HEK293 (cell line): ENCODE measurements around the gene TTC12.

Source experiments
- CTCF ChIA-PET: fragments of 350-600 bp; formaldehyde crosslinking; extraction: SDS; loops from one replicate; lab custom pipeline; 2021; ENCODE audit warnings: antibody characterized with exemption; lab: Yijun Ruan, JAX
- POLR2A ChIA-PET: fragments of 300-600 bp; formaldehyde crosslinking; extraction: SDS; loops from one replicate; lab custom pipeline; 2020; ENCODE audit warnings: antibody characterized with exemption, inconsistent platforms; lab: Yijun Ruan, JAX
- H3K27ac ChIP-seq: fragments of 200-500 bp; sonication (Bioruptor generic); 2 replicates; pipeline ENCODE4 v1.5.1; 2014; ENCODE audit warnings: low read depth, low read length, control low read depth, inconsistent platforms; ENCODE audit errors: extremely low read depth
- H3K36me3 ChIP-seq, 2 experiments: fragments of 200-500 bp in 1 of 2; sonication (Bioruptor generic) in 1 of 2; 1 replicate in 1 of 2; 2 replicates in 1 of 2; pipeline ENCODE4 v1.5.1; 2014 to 2017; ENCODE audit warnings: inconsistent platforms in 2 of 2, low read length in 2 of 2; ENCODE audit not compliant: control insufficient read depth in 2 of 2, insufficient read depth in 1 of 2
- H3K4me1 ChIP-seq: fragments of 200-500 bp; sonication (Bioruptor generic); 2 replicates; pipeline ENCODE4 v1.5.1; 2014; ENCODE audit warnings: mild to moderate bottlenecking, low read length, inconsistent platforms; ENCODE audit not compliant: control insufficient read depth, insufficient read depth
- H3K4me3 ChIP-seq: 2 replicates; pipeline ENCODE4 v1.5.1; 2011; ENCODE audit warnings: low read depth, mild to moderate bottlenecking, control low read depth, low read length, moderate library complexity
- H3K9me3 ChIP-seq: fragments of 200-500 bp; sonication (Bioruptor generic); 2 replicates; pipeline ENCODE4 v1.5.1; 2014; ENCODE audit warnings: low read depth, low read length, inconsistent platforms; ENCODE audit not compliant: control insufficient read depth, insufficient read depth
- GLI2 ChIP-seq: fragments of 450-650 bp; formaldehyde crosslinking; IDR thresholded peaks from 2 replicates; pipeline ENCODE4; 2017; ENCODE audit warnings: missing biosample characterization, missing genetic modification characterization, low read depth, borderline replicate concordance
- ZBTB1 ChIP-seq: fragments of 450-650 bp; formaldehyde crosslinking; IDR thresholded peaks from 2 replicates; pipeline ENCODE4 v1.5.1; 2016; ENCODE audit warnings: missing biosample characterization, missing genetic modification characterization
- ZFP69B ChIP-seq: fragments of 450-650 bp; formaldehyde crosslinking; IDR thresholded peaks from 2 replicates; pipeline ENCODE4 v1.5.1; 2016; ENCODE audit warnings: missing biosample characterization, missing genetic modification characterization
- ZNF157 ChIP-seq: fragments of 450-650 bp; formaldehyde crosslinking; IDR thresholded peaks from 2 replicates; pipeline ENCODE4 v1.5.1; 2016; ENCODE audit warnings: missing biosample characterization, missing genetic modification characterization
- ZNF16 ChIP-seq: fragments of 450-650 bp; formaldehyde crosslinking; IDR thresholded peaks from 2 replicates; pipeline ENCODE4 v1.5.1; 2016; ENCODE audit warnings: low read depth, missing biosample characterization, missing genetic modification characterization
- ZNF184 ChIP-seq: fragments of 450-650 bp; IDR thresholded peaks from 2 replicates; pipeline ENCODE4 v1.5.1; 2018; ENCODE audit warnings: missing biosample characterization, mild to moderate bottlenecking, missing genetic modification characterization
- ZNF311 ChIP-seq: fragments of 450-650 bp; formaldehyde crosslinking; IDR thresholded peaks from 2 replicates; pipeline ENCODE4 v1.5.1; 2017; ENCODE audit warnings: missing biosample characterization, missing genetic modification characterization, borderline replicate concordance
- ZNF529 ChIP-seq: fragments of 450-650 bp; formaldehyde crosslinking; IDR thresholded peaks from 2 replicates; pipeline ENCODE4 v1.5.1; 2017; ENCODE audit warnings: missing genetic modification characterization, missing biosample characterization; ENCODE audit not compliant: insufficient replicate concordance
- ZNF610 ChIP-seq: fragments of 450-650 bp; formaldehyde crosslinking; IDR thresholded peaks from 2 replicates; pipeline ENCODE4 v1.5.1; 2016; ENCODE audit warnings: missing biosample characterization, missing genetic modification characterization, borderline replicate concordance
- ZNF639 ChIP-seq: fragments of 450-650 bp; formaldehyde crosslinking; IDR thresholded peaks from 2 replicates; pipeline ENCODE4 v1.5.1; 2016; ENCODE audit warnings: missing biosample characterization, missing genetic modification characterization
- ZSCAN16 ChIP-seq: fragments of 450-650 bp; formaldehyde crosslinking; IDR thresholded peaks from 2 replicates; pipeline ENCODE4 v1.5.1; 2016; ENCODE audit warnings: missing biosample characterization, missing genetic modification characterization
- TF ChIP-seq, protein P1 (sequence below): fragments of 450-650 bp; formaldehyde crosslinking; IDR thresholded peaks from 2 replicates; pipeline ENCODE4 v1.5.1; 2017; ENCODE audit warnings: missing biosample characterization, missing genetic modification characterization
- TF ChIP-seq, protein P2 (sequence below): fragments of 450-650 bp; formaldehyde crosslinking; IDR thresholded peaks from 2 replicates; pipeline ENCODE4 v1.5.1; 2016; ENCODE audit warnings: missing biosample characterization, missing genetic modification characterization, borderline replicate concordance
- TF ChIP-seq, protein P3 (sequence below): fragments of 450-650 bp; formaldehyde crosslinking; IDR thresholded peaks from 2 replicates; pipeline ENCODE4 v1.5.1; 2016; ENCODE audit warnings: missing biosample characterization, missing genetic modification characterization
- TF ChIP-seq, protein P4 (sequence below): fragments of 450-650 bp; formaldehyde crosslinking; IDR thresholded peaks from 2 replicates; pipeline ENCODE4 v1.5.1; 2016; ENCODE audit warnings: missing biosample characterization, missing genetic modification characterization

TTC12 gene

GRCh38 chr11:113314389-113315301 lies at the start of gene TTC12 (continued):
- TF ChIP-seq, protein P1, sequence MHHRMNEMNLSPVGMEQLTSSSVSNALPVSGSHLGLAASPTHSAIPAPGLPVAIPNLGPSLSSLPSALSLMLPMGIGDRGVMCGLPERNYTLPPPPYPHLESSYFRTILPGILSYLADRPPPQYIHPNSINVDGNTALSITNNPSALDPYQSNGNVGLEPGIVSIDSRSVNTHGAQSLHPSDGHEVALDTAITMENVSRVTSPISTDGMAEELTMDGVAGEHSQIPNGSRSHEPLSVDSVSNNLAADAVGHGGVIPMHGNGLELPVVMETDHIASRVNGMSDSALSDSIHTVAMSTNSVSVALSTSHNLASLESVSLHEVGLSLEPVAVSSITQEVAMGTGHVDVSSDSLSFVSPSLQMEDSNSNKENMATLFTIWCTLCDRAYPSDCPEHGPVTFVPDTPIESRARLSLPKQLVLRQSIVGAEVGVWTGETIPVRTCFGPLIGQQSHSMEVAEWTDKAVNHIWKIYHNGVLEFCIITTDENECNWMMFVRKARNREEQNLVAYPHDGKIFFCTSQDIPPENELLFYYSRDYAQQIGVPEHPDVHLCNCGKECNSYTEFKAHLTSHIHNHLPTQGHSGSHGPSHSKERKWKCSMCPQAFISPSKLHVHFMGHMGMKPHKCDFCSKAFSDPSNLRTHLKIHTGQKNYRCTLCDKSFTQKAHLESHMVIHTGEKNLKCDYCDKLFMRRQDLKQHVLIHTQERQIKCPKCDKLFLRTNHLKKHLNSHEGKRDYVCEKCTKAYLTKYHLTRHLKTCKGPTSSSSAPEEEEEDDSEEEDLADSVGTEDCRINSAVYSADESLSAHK (tag by site-specific recombination): no peak
- TF ChIP-seq ZSCAN16 (tag by site-specific recombination): no peak

DNA sequence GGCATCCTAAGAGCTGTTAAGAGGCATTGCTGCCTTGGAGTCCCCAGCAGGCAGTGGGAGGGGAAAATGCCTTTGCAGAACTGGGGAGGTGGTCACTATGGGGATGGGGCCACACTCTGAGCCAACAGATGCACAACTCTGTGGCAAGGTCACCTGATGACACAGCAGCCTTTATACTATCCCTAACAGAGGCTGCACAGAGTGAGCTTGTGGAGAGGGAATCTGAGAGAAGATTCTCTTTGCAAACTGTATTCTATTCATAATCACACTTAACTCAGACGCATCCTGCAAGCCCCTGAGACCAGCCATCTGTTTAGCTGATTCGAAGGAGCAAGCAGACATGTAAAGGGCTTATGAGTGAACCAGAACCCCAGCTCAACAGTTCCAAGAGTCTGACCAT lies 49.0 kb upstream of the TTC12 start:
- ChIA-PET CTCF (no interaction called here), POLR2A (no interaction called here)
- Histone ChIP-seq H3K4me1 (no peaks in the 10 kb centered on the region), H3K36me3 (peaks cover 0 to 15% of the 10 kb centered on the region in 2 experiments; a peak in 1 of 3 replicates), H3K4me3 (no peak overlapping the region), H3K9me3 (no peaks in the 10 kb centered on the region), H3K27ac (no peak overlapping the region)
- TF ChIP-seq, protein P2, sequence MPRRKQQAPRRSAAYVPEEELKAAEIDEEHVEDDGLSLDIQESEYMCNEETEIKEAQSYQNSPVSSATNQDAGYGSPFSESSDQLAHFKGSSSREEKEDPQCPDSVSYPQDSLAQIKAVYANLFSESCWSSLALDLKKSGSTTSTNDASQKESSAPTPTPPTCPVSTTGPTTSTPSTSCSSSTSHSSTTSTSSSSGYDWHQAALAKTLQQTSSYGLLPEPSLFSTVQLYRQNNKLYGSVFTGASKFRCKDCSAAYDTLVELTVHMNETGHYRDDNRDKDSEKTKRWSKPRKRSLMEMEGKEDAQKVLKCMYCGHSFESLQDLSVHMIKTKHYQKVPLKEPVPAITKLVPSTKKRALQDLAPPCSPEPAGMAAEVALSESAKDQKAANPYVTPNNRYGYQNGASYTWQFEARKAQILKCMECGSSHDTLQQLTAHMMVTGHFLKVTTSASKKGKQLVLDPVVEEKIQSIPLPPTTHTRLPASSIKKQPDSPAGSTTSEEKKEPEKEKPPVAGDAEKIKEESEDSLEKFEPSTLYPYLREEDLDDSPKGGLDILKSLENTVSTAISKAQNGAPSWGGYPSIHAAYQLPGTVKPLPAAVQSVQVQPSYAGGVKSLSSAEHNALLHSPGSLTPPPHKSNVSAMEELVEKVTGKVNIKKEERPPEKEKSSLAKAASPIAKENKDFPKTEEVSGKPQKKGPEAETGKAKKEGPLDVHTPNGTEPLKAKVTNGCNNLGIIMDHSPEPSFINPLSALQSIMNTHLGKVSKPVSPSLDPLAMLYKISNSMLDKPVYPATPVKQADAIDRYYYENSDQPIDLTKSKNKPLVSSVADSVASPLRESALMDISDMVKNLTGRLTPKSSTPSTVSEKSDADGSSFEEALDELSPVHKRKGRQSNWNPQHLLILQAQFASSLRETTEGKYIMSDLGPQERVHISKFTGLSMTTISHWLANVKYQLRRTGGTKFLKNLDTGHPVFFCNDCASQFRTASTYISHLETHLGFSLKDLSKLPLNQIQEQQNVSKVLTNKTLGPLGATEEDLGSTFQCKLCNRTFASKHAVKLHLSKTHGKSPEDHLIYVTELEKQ (tag by site-specific recombination): no peak
- TF ChIP-seq ZNF311 (tag by site-specific recombination): no peak
- TF ChIP-seq, protein P3, sequence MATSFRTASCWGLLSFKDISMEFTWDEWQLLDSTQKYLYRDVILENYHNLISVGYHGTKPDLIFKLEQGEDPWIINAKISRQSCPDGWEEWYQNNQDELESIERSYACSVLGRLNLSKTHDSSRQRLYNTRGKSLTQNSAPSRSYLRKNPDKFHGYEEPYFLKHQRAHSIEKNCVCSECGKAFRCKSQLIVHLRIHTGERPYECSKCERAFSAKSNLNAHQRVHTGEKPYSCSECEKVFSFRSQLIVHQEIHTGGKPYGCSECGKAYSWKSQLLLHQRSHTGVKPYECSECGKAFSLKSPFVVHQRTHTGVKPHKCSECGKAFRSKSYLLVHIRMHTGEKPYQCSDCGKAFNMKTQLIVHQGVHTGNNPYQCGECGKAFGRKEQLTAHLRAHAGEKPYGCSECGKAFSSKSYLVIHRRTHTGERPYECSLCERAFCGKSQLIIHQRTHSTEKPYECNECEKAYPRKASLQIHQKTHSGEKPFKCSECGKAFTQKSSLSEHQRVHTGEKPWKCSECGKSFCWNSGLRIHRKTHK (tag by site-specific recombination): no peak
- TF ChIP-seq ZNF184 (tag by site-specific recombination): no peak
- no peak for TF ChIP-seq ZNF529
- TF ChIP-seq ZNF610 (tag by site-specific recombination): no peak
- no peak for TF ChIP-seq ZFP69B (tag by site-specific recombination)
- TF ChIP-seq, protein P1 (tag by site-specific recombination): no peak
- no peak for TF ChIP-seq ZNF16 (tag by site-specific recombination)
- no peak for TF ChIP-seq ZBTB1
- TF ChIP-seq GLI2 (tag by site-specific recombination): no peak
- TF ChIP-seq ZNF639 (tag by site-specific recombination): no peak
- no peak for TF ChIP-seq ZNF157 (tag by site-specific recombination)
- TF ChIP-seq, protein P4, sequence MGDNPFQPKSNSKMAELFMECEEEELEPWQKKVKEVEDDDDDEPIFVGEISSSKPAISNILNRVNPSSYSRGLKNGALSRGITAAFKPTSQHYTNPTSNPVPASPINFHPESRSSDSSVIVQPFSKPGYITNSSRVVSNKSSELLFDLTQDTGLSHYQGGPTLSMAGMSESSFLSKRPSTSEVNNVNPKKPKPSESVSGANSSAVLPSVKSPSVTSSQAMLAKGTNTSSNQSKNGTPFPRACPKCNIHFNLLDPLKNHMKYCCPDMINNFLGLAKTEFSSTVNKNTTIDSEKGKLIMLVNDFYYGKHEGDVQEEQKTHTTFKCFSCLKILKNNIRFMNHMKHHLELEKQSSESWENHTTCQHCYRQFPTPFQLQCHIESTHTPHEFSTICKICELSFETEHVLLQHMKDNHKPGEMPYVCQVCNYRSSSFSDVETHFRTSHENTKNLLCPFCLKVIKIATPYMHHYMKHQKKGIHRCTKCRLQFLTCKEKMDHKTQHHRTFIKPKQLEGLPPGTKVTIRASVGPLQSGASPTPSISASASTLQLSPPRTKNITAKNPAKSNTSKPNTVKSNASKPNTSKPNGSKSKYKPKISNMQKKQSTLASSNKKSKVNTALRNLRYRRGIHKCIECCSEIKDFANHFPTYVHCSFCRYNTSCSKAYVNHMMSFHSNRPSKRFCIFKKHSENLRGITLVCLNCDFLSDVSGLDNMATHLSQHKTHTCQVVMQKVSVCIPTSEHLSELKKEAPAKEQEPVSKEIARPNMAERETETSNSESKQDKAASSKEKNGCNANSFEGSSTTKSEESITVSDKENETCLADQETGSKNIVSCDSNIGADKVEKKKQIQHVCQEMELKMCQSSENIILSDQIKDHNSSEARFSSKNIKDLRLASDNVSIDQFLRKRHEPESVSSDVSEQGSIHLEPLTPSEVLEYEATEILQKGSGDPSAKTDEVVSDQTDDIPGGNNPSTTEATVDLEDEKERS (tag by site-specific recombination): no peak
